HG02970 (cell line): ENCODE measurements around the gene DOK1.

ENCODE experiments used
- ATAC-seq: cut with Tn5 transposase; IDR thresholded peaks from one replicate; pipeline ENCODE4 v1.9.1; 2021; ENCODE audit warnings: mild to moderate bottlenecking, moderate library complexity, moderate number of reproducible peaks; ENCODE audit not compliant: unreplicated experiment, low FRiP score

The DOK1 gene

DNA sequence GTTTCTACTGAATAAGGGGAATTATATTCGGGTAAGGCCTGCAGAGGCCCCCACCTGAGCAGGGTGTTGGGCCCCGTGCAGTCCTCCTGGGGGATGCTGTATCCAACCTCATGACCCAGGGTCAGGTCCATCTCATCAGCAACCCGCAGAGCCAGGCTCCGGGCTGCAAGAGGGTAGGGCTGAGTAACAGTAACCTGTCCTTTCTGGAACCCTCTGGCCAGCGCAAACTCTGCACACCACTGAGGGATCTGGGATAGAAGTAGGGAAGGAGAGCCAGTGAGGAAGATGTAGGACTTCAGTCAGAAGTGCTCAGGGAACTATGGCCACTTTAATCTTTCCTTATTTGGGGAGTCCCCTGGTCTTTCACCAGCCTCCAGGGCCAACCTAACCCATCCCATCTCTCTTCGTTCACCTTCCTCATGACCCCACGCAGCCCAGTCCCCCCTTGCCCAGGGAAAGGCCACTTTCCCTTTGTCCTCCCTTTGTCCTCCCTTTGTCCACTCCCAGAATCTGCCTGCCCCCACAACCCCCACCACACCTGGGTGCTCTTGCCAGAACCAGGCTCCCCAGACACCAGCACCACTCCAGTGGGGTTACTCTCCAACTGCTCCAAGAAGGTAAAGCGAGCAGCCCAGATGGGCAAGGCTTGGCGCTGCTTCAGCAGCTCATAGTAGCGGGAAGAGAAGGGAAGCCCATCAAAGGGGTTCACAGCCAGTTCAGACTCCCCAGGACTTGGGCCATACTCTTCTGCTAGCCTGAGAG lies 29.4 kb upstream of the DOK1 start:
- ATAC-seq = no peak

DNA sequence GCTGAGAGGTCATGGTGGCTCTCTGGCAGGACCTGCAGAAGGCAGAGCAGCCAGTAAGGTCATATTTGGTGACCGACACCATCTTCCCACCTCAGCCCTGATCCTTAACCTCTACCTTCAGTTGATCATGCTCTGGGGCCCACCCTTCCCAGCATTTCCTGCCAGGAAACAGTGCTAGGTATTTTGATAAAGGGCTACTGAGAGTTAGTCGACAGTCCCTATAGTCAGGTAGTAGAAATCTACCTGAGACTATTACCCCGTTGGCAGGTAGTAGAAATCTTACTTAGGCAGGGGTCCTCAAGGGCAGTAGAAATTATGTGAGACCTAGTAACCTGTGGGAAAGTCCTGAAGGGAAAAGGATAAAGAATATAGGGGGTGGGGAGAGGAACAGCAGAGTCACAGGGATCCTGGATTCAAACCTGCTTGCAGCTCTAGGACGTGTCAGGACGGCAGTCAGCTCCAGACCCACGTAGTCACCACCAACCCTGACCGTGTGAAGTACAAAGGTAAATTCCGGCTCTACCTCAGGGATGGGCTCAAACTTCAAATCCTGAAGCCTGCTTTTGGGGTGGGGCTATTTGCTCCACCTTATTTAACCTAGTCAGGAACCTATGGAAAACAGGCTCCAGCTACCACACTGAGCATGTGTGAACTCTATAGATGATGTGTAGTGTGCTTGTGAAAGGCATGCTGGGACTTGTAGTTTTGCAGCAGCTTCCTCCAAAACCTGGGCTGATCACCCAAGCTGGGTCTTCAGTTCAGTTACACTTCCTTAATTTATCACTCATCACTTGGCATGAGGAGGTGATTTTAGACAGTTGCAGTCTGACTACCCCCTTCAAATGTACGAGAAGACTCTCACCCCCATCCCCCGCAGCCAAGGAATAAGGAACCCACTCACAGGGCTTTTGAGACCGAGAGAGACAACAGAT lies 28.5 kb upstream of the DOK1 start, which contains the start of gene DQX1:
Gene DQX1 (minus strand): TSS at position 515 of the 932 bp plus-strand sequence. CDS start 502 bp downstream, at position 13.
- no peak for ATAC-seq

DNA sequence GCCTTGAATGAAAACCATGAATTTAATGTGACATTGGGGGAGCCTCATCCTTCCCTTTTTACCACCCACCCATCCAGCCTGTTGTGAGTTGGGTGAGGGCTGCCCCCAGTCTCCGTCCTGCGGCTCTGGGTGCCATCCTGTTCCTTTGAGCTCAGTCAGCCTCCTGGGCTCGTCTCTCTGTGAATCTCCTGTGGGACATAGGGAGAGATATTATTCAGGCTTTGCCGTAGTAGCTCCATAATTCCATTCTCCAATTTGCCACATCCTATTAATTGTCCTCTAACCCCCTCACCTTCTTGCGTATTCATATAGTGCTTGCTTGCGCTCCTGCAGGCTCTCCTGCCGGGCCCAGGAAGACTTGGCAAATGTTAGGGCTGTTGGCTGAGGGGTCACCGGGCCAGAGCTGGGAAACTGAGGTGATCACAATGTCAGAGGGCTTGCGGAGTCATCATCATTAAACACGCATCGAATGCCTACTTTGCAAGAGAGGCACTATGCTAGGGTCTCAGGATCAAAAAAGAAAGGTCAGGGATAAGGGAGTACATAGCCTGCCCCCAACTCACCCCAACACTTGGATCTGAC lies 27.8 kb upstream of the DOK1 start:
- ATAC-seq = no peak

DNA sequence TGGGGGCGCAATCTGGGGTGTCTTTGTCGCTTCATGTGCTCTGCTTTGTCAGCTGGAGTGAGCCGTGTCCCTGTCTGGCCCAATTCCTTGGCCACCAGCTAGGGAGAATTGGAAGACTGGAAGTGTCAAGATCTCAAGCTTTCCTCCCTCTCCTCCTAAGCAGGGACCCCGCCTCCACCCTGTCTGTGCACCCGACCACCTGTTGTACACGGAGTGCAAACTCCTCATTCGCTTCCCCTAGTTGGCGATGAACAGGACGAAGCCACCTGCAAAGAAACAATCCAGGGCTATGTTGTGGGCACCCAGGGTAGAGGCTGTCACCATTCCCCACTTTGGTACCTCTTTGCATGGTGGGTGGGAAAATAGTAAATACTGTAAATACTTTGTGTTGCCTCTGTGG lies 26.8 kb upstream of the DOK1 start:
- ATAC-seq = no peak

DNA sequence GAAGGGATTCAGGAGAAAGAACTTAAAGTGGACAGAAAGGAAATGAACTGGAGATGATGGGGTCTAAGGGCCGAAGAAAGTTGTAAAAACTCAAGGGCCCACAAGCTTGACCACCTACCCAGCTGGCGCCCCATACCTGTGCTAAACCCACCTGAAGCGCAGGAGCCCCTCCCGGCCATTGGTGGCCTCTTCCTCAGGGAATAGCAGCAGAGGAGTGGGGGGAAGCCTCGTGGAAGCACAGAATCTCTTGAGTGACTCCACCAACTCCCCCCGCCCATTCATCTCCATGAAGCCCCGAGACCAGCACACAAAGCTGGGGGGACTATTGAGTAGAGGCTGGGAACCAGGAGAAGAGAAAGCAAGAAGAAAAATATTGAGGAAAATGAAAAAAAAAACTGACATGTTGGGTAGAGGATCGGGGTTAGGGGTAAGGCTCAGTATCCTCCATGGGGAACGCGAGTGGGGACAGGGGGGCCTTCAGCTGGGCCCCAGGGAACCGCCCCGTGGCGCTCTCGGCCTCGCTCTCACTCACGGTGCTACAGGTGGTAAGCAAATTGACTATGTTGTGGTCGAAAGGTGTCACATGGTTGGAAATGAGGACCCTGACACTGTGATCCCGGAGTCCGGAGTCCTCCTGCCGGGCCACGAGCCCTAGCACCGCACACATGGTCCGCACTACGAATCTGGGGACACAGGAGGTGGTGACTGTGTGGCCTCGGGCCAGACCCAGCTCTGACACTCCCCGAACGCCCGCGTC lies 25.7 kb upstream of the DOK1 start:
- ATAC-seq = peak; percentile 4

DNA sequence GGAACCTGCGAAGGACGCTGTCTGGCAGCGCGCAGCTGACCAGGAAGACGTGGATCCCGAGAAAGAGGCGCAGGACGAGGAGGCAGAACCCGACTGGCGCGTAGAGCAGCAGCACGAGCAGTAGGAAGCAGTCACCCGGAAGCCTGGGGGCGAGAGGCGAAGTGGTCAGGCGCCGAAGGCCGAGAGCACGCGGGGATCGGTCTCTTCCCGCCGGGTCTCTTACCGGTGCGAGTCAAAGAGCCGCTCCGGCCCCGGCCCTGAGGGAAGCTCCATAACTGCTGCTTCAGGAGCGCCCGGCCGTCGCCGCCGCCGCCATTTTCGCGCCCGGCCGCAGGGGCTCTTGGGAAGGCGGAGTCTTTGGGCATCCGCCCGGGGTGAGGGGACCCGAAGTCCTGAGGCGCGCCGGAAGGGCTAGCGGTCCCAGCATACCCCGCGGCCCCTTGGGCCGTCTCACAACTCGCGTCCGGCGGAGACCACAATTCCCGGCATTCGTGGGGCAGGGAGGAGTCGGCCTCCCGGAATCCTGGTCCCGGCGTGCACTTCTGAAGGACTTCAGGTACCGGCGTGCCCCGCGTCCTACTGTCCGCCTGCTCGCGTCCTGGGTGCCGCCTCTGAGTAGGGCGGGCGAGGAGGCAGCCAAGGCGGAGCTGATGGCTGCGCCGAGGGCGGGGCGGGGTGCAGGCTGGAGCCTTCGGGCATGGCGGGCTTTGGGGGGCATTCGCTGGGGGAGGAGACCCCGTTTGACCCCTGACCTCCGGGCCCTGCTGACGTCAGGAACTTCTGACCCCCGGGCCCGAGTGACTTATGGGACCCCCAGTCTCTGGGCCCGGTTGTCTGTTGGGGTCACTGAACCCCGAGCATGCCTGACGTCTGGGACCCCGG lies 24.9 kb upstream of the DOK1 start, which contains the start of the genes AUP1 and HTRA2:
Gene AUP1 (minus strand): TSS at position 350 of the 882 bp plus-strand sequence. CDS start 77 bp downstream, at position 273.
Gene HTRA2 (plus strand): TSS at position 577 of the 882 bp plus-strand sequence. CDS start 74 bp downstream, at position 651.
- peak; percentile 80 for ATAC-seq

DNA sequence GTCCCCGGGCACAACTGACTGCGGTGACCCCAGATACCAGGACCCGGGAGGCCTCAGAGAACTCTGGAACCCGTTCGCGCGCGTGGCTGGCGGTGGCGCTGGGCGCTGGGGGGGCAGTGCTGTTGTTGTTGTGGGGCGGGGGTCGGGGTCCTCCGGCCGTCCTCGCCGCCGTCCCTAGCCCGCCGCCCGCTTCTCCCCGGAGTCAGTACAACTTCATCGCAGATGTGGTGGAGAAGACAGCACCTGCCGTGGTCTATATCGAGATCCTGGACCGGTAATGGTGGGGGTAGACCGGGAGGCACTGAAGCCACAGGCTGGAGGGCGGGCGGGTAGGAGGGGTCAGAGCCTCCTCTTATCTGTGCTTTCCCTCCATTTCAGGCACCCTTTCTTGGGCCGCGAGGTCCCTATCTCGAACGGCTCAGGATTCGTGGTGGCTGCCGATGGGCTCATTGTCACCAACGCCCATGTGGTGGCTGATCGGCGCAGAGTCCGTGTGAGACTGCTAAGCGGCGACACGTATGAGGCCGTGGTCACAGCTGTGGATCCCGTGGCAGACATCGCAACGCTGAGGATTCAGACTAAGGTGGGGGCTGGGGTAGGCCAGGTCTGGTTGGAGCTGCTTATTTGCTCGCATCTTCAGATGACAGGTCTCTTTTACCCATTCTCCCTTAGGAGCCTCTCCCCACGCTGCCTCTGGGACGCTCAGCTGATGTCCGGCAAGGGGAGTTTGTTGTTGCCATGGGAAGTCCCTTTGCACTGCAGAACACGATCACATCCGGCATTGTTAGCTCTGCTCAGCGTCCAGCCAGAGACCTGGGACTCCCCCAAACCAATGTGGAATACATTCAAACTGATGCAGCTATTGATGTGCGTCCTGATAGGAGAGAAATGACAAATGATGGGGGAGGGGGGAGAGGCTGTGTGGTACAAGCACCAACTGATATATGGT lies 24.0 kb upstream of the DOK1 start:
- ATAC-seq = peak; percentile 27

DNA sequence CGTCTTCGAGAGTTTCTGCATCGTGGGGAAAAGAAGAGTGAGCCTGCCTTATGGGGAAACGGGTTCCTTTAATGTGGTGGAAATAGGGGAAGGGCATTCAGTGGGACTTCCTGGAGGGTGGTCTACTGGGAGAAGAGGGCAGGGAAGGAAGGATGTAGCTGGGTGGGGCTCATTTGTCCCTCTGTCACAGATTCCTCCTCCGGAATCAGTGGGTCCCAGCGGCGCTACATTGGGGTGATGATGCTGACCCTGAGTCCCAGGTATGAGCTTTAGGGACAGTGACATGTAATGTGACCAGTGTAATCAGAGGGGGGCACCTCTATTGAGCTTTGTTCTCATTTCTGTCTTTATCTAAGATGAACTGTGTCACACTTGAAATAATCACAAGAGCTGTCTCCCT lies 22.9 kb upstream of the DOK1 start:
- no peak for ATAC-seq

DNA sequence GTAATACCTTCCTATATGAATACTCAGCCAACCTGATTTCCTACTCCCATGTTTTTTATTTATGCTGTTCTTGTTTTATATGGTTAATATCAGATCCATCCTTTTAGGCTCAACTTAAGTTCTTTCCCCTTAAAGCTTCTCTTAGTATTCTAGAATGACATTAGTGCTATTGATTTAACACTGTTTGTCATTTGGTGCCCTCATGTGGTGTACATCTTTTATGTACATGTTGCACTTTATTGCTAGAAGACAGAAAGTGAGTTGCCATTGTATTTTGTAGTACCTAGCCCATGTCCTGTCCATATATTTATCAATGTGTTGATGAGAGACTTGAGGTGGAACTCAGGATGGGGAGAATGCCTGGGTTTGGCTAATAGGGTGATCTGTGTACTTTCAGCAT lies 22.3 kb upstream of the DOK1 start:
- no peak for ATAC-seq

DNA sequence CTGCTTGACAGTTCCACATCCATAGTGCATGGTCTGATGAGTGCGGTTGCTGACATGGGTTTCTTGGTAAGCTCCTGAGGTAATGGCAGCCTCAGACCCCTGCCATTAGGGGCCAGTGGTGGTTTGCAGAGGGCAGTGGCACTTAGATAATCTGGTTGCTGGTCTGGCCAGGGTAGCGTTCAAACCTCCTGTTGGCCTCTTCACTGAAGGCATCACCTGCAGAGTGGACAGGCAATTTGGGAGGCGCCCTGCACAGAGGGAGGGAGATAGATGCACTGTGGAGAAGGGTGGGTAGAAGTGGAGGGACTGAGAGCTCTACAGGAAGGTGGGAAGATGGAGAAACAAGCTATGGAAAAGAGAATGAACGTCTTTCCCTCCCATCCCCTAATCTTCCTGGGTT lies 21.1 kb upstream of the DOK1 start:
- no peak for ATAC-seq

DNA sequence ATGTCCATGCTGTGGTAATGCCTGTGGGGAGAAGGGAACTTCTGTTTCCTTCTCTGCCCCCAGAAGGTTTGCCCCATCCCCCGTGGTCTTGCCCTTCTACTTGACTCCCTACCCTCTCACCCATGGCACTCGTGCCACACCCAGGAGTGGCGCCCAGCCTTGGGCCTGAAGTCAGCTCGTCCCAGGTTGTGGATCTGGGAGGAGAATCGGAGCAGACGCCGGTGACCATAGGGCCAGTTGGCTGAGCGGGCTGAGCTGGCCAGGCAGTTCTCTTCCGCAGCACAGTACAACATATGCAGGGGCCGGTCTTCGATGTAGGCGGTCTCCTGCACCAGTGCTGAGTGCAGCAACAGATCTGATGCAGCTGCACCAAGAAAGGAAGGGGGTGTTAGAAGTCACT lies 20.1 kb upstream of the DOK1 start:
- no peak for ATAC-seq

DNA sequence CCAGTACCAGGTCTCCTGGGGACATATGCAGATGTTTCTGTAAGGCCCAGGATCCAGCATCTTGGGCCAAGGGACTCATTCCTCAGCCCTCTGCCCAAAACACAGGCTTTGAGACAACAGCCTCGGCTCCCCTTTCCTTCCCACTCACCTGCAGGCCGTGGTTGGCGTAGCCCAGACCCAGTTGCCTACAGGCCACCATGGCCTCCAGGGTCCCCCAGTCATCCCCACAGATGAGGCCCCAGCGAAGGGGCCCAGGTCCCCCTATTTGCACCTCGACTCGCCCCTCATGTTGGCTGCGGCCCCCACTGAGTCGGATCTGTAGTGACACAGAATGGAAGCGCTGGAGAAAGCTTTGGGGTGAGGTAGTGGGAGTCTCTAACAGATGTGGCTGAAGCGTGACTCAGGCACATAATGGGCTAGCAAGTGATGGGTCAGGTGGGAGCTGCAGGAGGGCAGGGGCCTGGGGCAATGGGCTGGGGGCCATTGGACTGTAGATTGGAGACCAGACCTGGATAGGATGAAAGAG lies 19.0 kb upstream of the DOK1 start:
- ATAC-seq = no peak

DNA sequence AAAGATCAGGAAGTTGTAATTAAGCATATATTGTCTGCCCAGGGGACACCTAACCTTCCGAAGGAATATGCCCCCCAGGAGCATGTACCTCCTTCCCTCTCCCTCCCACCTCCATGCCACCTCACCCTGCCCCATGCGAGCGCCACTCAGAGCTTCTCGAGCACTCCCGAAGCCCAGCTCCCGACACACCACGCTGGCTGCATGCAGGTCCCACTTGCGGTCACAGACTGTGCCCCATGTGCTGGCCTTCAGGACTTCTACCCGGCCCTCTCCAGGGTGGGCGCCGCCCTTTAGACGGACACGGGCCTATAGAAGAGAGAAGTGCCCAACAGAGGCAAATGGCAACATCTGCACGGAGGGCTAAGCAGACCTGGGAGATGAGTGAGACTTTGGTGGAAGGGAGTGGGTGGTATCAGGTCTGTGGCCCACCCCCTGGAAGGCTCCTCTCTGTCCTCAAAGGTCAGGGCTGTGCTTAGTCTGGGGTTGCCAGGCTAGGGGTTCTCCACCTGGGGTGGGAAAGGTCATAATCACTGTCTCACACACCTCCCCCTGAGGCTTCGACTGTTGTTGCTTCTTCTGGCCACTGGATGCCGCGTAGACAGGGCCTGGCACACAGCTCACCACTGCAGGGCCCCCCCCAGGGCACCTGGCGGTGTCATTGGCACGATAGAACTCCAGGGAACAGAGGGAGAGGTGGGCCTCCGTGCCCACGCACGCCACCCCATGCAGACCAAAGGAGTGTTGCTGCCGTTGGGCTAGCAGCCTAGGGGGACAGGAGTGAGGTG lies 18.2 kb upstream of the DOK1 start:
- ATAC-seq = no peak

DNA sequence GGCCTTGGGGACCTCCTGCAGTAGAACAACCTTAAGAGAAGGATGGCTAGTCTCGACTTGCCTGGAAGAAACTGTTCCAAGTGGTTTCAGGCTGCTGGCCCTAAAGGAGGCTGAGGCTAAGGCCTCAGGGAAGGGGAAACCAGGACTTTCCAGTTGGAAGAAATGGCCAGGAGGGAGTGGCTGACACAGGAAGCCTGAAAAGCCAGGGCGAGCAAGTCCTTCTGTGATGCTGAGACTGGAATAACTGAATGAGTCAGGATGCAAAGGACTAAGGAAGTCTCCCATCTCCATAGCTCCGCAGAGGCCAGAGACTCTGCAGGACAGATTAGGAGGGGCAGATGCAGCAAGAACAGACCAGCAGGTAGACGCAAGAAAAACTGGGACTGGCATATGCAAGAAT lies 17.4 kb upstream of the DOK1 start:
- no peak for ATAC-seq

DNA sequence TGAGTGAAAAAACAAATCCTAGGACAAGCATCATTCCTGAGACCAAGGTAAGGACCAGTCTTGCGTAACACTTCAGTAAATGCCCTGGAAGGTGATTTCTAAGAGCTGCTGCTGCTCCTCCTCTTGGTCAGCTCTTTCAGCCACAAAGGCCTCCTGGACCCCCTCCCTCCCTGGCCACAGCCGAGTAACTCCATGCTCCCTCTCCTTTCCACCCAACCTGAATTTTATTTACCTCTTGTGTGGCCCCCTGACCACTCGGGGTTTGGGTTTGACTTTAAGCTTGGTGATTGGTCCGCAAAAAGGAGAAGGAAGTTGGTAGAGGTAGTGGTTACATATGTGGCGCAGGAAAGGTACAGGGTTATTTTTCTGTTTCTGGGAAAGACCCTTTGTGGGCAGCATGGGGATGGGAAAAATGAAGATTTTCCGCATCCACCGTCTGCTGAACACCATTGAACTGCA lies 15.6 kb upstream of the DOK1 start:
- no peak for ATAC-seq

DNA sequence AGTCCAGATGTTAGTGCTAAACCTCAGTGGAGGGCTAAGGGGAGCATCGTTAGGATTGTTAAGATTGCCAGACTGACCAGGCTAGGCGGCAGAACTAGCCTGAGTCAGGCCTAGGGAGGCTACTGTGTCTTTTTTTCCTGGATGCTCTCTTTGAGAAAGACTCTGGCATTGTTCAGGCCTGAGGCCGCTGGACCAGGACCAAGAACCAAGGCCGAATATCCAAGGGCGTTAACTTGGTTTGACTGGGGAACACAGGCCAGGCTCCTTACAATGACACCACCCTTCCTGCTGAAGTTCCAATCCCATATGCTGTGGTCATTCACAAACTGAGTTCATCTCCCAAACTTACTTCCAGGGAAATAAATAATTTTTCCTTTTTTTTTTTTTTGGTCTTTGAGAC lies 14.2 kb upstream of the DOK1 start:
- no peak for ATAC-seq

DNA sequence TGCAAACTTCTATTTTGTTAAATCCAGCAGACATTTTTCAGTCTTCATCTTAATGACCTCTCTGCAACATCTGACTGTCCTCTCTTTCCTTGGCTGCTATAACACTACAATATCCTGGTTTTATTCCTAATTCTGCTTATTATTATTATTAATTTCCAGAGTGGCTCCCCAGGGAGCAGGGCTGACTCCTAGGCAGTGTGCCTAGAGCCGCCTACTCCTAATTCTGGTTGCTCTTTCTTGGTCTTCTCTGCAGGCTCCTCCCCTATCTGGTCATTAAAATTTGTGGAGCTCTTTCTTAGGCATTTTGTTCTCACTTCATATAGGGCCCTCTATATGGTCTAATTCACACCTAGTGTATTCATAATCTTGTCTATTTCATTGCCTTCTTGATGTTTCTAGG lies 11.5 kb upstream of the DOK1 start:
- ATAC-seq = no peak
